HG03439 (cell line): ENCODE measurements around the gene RERG.
"Not testable (repeated sequence)": the region's sequence is repeated elsewhere in the genome, so short reads cannot be mapped to it uniquely, and the experiment has no call there.

Experiments used
- ATAC-seq: cut with Tn5 transposase; IDR thresholded peaks from one replicate; pipeline ENCODE4 v1.9.1; 2021; ENCODE audit warnings: mild to moderate bottlenecking, moderate library complexity; ENCODE audit not compliant: unreplicated experiment

The RERG gene

DNA sequence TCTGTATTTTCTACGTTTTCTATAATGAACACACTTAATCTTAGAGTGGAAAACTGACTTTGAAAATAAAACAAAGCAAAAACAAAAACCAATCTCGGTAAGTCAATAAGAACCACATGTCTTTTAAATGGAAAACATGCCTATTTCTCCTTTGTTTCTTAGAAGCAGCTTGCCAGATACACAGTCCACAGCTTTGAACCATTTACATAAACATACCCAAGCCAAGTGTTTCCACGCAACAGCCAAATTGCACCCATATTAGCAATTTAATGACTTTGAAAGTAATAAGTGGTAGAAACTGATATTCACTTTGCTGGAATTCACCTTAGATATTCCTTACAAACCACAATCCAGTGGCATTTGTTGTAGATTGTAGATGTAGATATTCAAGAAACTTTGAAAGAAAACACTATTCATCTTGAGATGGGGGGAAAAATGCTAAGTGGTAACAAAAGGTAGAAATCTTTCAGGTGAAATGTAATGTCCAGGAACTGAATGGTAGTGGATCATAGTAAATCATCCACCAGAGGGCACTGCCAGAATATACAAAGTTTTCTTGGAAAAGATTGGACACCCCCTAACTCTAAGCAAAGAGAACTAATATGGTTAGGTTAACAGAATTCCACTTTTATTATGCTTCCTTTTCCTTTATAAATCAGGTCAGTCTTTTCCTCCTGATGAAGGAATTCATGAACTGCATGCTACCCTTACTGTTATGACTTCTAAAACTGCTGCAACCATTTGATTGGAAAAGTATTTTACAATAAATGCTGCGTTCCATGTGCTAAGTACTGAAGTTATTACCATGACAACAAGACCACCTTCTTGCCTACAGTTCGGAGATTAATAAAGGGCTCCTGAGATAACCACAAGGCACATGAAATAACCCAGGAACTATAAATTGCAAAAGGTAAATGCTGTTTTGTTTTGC is 69.8 kb downstream of the RERG start:
- no peak for ATAC-seq

DNA sequence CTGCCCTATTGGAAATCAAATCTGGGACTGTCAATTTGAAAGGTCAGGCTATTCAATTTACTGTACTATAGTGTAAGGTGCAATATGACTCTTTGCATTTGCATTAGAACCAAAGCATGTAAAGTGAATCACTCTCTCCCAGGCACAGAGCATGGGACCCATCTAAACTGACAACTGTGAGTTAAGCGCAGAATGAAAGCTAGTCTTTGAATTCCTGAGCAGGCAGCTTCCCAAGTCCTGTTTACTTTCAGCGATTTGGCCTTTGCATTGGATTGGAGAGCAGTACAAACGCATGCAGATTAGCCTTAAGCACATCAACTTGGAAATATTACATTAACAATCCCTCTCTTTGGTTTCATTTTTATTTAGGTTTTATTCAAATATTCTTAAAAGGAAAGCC is 74.6 kb downstream of the RERG start:
- ATAC-seq: no peak

DNA sequence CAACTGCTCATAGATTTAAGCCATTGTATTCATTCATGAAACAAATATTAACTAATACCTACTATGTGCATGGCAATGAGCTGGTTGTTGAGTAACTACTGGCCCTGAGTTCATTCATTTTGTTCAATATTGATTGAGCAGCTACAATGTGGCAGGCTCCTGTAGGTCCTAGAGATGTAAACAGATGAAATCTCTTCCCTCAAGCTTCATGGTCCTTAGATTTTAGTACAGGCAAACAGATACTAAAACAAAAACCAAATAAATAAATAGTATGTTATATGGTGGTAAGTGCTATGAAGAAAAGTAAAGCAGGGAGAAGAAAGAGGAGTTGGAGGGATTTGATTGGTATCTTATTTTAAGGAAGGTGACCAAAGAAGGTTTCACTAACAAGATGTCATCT is 77.8 kb downstream of the RERG start:
- no peak for ATAC-seq

DNA sequence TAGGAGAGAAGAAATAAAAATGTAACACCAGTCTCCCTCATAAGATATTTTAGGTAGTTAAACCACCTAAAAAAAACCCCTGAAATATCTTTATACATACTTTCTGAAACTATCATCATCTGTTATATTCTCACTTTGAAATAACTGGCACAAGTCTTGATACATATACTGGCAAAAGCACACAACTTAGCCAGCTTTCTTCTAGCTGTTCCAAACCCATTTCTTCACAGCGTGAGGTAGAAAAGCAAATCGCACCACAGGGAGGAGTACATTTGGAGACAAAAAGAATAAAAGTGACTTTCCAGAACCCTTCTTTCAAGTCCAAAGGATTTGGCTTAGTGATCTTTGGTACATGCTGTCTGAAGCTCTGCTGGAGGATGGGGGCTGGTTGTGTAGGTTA is 78.5 kb downstream of the RERG start:
- no peak for ATAC-seq

DNA sequence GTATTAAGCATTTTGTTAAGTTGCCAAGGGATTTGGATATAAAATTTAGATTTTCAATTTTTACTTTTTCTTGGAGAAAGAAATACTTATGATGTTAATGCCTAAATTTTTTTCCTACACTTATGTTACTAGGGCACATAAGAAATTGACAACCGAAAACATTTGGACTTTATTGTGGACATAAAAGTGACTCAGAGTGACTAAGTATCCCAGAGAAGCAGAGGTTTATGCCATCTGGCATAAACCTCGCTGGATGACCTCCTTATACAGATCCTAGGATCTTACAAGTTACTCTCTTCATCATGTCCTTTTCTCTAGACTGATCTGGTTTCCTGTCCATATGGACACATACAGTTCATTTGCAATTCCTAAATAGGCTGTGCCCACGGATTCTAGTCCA is 89.8 kb downstream of the RERG start:
- ATAC-seq: no peak

DNA sequence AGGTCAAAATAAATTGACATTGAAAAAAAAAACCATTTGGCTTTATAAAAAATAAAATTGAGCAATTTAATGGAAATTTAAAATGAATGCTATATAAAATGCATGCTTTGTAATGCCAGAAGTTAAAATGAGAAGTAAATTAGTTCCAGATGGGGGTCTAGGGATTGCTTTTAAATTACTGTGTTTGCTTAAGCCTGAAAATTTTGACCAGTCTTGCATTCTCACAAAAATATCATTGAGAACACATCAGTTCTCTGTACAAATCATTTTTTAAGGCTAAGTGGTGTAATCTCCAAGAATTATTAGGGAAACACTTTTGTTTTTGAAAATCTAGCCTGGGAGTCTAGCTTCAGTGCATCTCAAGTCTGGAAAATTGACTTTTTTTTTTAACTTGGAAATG is 90.7 kb downstream of the RERG start:
- no peak for ATAC-seq

DNA sequence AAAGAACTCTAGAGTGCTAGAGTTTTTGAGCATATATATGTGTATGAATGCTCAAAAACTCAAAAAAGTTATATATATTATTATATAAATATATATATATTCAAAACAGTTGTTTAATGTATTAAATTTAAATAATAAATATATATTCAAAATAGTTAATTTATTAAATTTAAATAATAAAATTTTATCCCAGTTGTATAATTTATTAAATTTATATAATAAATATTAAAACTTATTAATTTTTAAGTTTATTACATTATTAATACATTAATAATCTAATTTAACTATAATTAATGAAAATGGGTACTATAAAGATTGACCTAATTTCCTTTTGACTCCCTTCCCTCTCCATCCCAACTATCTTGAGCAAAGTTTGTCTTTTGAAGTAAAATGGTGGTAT is 97.8 kb downstream of the RERG start:
- no peak for ATAC-seq

DNA sequence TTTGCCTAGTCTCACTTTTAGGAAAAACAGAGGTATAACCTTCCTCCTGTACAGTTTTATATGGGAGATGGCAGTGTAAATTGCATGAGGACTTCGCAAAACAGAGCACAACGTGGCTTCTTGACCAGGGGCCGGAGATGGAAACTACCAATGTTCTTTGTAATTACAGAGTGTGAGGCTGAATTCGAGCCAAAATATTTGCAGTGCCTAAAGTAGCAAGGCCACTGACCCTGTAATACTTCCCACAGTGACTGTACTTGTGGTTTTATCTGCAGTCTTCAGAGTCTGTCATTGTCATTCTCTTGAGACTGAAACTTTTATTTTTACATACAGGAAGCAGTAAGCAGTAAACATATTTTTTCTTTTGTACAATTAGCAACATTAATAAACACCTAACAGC is 98.9 kb downstream of the RERG start:
- ATAC-seq: no peak

DNA sequence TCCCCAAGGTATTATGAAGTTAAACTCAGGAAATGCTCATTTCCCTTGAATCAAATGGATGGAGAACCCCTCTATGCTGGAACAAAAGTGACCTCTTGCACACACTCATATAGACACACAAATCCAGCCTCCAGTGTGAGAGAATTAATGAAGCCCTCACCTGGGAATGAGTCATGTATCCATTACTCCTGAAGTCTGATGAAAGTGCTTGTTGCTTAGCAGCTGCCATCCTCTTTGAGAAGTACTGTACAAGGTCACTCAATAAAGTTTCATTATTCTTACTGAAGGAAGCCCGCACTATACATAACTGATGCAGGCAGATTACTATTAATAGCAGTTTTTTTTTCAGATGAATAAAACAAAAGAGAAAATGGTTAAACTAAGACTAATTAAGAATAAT is 102.3 kb downstream of the RERG start:
- no peak for ATAC-seq

DNA sequence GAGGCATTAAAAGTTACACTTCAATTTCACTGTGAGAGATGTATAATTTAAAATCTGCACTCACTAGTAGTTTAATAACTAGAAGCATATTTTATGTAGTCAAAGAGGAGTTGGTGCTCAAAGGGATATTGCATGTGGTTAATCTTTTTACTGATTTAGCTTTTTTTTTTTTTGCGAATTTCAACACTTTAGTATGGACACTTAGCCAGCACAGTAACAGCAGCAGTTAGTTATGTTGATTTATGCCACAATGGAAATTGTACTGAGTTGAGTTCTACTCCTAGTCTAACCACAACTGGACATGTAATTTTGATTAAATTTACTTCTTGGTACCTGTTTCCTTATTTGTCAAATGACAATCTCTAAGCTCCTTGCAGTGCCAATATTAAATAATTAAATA is 104.2 kb downstream of the RERG start:
- no peak for ATAC-seq

DNA sequence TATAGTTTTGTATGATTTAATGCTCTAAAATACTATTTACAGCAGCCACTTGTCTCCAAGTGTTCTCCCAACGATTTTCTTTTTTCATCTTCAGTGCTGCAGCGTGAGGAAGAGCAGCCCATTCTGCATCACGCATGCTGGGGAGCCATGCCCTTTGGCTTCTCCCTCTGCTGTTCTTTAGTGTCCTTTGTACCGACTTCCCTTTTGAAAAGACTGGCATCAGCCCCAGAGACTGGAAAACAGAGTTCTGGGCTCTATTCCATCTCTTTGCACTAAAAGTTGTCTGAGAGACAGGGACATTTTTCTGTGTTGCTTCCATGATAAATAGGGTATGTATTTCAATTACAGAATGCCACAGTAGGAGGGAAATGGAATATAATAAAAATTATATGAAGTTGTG is 105.1 kb downstream of the RERG start:
- ATAC-seq: no peak

DNA sequence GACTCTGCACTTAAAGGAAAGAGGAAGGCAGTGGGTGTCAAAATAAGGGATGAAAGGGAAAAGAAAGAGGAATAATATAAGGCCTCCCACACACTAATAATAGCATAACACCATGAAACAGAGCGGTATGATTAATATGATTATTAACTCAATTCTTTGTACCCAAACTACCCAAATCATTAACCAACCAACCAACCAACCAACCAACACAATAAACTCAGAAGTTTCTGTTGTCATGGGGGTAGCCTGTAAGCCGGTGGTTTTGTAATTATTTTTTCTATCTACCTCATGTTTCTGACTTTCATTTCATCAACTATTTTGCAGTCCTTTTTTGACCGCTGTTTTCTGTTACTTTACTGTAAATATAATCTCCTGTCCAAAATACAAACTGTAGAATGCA is 105.8 kb downstream of the RERG start:
- no peak for ATAC-seq

DNA sequence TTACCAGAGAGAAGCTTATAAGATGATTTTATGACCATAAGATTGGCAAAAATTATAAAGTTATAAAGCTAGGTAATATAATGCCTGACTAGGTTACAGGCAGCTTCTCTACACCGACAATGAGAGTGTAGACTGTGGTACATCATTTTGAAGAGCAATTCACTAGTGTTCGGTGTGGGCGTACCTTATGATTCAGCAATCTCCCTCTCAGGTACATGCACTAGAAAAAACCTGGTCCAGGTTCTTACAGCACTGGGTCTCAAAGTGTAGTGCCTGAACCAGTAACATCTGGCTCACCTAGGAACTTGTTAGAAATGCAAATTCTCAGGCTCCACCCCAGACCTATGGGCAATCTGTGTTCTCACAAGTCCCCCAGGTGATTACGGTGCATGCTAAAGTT is 106.7 kb downstream of the RERG start:
- ATAC-seq: no peak

DNA sequence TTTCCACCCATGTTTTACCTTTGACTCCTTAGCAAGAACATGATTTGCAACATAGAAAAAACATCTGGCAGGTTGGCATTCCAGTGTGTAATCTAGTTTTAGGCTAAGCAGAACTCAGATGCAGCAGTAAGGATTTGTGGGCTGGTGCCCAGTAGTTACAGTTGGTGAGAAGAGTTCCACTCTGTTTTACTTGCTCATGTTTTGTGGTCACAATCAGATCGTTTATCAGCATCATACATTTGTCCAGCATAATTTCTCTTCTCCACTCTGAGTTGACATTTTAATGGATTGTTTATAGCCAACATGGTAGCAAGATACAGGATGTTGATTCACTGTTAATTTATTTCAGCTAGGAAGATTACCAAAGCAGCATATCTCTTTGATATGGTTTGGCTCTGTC is 128.4 kb downstream of the RERG start:
- ATAC-seq: no peak

DNA sequence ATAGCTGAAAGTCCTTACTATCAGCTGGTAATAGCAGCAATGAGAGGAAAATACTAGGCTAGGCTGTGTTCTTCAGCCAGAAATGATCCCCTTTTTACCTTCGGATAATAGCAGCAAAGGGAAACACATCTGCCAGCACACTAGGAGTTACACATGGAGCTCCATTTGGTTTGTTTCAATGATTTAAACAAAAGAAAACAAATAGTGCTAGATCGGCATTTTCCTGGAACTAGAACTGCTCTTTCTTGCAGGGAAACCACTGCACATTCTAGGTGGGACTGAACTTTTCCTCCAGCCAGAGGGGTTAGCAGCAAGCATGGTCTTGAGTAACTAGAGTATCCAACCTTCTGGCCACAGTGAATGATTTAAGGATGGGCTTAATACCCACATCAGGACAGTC is 130.8 kb downstream of the RERG start:
- no peak for ATAC-seq

DNA sequence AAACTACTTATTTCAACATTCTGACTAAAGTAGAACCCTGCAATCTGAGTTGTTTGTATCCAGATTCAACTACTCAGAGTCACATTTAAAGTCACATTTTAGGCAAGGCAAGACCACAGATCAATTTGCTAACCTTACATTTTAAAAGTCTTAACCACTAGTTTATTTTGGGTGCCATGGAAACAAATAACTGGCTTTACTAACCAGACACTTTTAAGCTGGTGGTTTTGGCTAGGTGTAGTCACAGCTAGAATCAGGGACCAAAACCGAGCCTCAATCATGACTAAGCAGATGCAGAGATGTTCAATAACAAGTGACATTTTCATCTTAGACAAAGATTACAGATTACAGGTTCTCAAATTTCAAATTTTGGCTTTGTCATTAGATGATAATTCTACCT is 133.1 kb downstream of the RERG start:
- no peak for ATAC-seq

DNA sequence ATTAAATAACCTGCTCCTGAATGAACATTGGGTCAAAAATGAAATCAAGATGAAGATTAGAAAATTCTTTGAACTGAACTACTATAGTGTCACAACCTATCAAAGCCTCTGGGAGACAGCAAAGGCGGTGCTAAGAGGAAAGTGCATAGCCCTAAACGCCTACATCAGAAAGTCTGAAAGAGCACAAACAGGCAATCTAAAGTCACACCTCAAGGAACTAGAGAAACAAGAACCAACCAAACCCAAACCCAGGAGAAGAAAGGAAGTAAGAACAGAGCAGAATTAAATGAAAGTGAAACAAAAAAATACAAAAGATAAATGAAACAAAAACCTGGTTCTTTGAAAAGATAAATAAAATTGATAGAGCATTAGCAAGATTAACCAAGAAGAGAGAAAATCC is 143.5 kb downstream of the RERG start:
- ATAC-seq: not testable (repeated sequence)

DNA sequence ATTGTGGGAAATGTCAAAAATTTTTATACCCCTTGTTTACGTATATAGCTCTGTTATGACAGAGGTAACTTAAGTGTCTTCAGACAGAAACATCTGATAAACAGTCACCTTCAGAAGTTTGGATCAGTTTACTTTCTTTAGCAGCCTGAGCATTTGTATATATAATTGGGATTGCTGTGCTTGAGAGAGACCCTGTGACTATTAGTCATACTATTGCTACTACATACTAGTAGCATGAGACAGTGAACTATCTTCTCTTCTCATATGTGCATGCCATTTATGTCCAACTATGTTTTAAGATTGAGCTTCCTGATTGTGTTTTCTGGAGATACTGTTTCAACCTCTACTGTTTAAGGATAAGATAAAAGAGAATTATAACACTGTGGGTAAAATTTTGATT is 146.9 kb downstream of the RERG start:
- ATAC-seq: no peak

DNA sequence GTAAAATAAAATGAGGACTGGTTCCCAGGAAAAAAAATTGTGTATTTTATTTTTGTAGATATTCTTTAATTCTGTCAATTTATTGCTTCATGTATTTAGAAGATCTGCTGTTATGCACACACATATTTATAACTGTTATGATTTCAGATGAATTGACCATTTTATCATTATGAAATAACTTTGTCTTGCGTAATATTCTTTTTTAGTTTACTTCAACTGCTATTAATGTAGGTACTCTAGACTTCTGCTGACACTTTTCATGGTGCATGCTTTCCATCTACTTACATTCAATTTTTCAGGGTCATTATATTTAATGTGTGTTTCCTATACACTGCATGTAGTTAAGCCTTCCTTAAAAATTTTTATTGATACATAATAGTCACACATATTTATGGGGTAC is 162.1 kb downstream of the RERG start:
- ATAC-seq: no peak
